Adrenal gland (tissue), 12 donors: Measurements from ENCODE around the gene TCF12. TPM values are rescaled to one million over a fixed set of nuclear protein-coding genes. Genes with fewer than 3 reads are reported as not detected.

Experiments used
- DNase-seq, 7 donors: peaks; one replicate each; pipeline ENCODE4 v3.0.0-alpha.2; 2019 to 2020
- H3K27ac ChIP-seq, 5 donors: fragments of 200-600 bp; sonication (generic) in 4 of 5; 1 replicate in 3 of 5; 2 replicates in 2 of 5; pipeline versions ENCODE4 v1.5.1 to v1.8.0; 2016 to 2020; ENCODE audit warnings: mild to moderate bottlenecking in 1 of 5
- H3K27me3 ChIP-seq: fragments of 200-600 bp; 2 replicates; pipeline ENCODE4 v1.8.0; 2021
- H3K36me3 ChIP-seq, 2 donors: fragments of 200-600 bp; replicated peaks in 1 of 2; 1 replicate in 1 of 2; 2 replicates in 1 of 2; pipeline versions ENCODE4 v1.5.1 to v1.8.0; 2018 to 2022
- H3K4me1 ChIP-seq, 2 donors: fragments of 200-600 bp; replicated peaks in 1 of 2; 1 replicate in 1 of 2; 2 replicates in 1 of 2; pipeline versions ENCODE4 v1.5.1 to v1.8.0; 2018 to 2021
- H3K4me3 ChIP-seq, 4 donors: fragments of 200-600 bp; sonication (generic) in 3 of 4; one replicate each; pipeline ENCODE4 v1.5.1; 2016 to 2018
- H3K9me3 ChIP-seq, 3 donors: fragments of 200-600 bp; sonication (generic) in 1 of 3; replicated peaks in 1 of 3; 1 replicate in 2 of 3; 2 replicates in 1 of 3; pipeline versions ENCODE4 v1.5.1 to v1.8.0; 2016 to 2021
- POLR2A ChIP-seq, 2 donors: fragments of 450-650 bp; IDR thresholded peaks; one replicate each; pipeline ENCODE4 v1.6.1; 2017; ENCODE audit warnings: antibody characterized with exemption in 2 of 2, mild to moderate bottlenecking in 2 of 2, moderate library complexity in 1 of 2
- WGBS, 4 donors: extraction: QIAGEN DNeasy Blood & Tissue Kit in 2 of 4; methylation state at CpG; one replicate each; pipeline versions ENCODE4 v1.1.5 to v1.1.7; 2013 to 2017; 5-methylcytosine and 5-hydroxymethylcytosine counted together
- intact Hi-C, 2 donors: fragments of 100-400 bp; cut with DNase I; formaldehyde crosslinking; loops; one replicate each; pipeline versions ENCODE4 v1.14.1 to v1.15.0; 2022 to 2023
- polyA plus RNA-seq, 3 donors: library from polyadenylated mRNA; stranded (reverse); fragments of 200-250 nt in 2 of 3; fragments of 350-450 nt in 1 of 3; fragmentation: Illumina TruSeq in 1 of 3; extraction: RNeasy Lipid Tissue Mini Kit (QIAGEN cat#74804) in 1 of 3; gene quantifications; one replicate each; pipeline ENCODE4 v1.2.3, GENCODE V29; 2013 to 2014
- total RNA-seq, 9 donors: library from RNA; depleted of rRNA in 4 of 9; stranded (reverse); fragments of >200 nt in 4 of 9; fragments of 120-200 nt in 1 of 9; fragmentation: NEBNext Ultra II Directional in 1 of 9; extraction: Animal tissue kit (Norgen Biotek cat#: 25700) in 1 of 9; gene quantifications; one replicate each; pipeline versions ENCODE4 v1.1.0 to v1.2.4, GENCODE V29; 2013 to 2023
- TF ChIP-seq, protein P1 (sequence below), 6 experiments: fragments of 450-650 bp in 4 of 6; fragments of 200-600 bp in 2 of 6; sonication (generic) in 1 of 6; IDR thresholded peaks; 1 replicate in 5 of 6; 2 replicates in 1 of 6; pipeline versions ENCODE4 v1.5.1 to v1.8.0; 2016 to 2021; ENCODE audit warnings: antibody characterized with exemption in 6 of 6, mild to moderate bottlenecking in 2 of 6, moderate library complexity in 1 of 6
- donor health status: healthy with polysubstance abuse.
- donor health status: Bipolar disorder and iron deficiency.
- donor health status: DM: yes; HTN: yes; CAD: no.
- donor health status: DM: no; HTN: no; CAD: no.
- donor health status: DM: no; HTN: no; CAD: no.
- donor health status: DM: yes; HTN: yes; CAD: no.

The TCF12 gene
- total and polyA plus RNA-seq, 12 donors = 7.6 to 121 (median 75.6) TPM

- Histone ChIP-seq H3K36me3 (peaks cover 0 to 6% of the 10 kb centered on the region in 2 donors), H3K27me3 (no peaks in the 10 kb centered on the region), H3K4me1 (no peaks in the 10 kb centered on the region), H3K27ac (no peak overlapping the region), H3K9me3 (no peaks in the 10 kb centered on the region), H3K4me3 (no peak overlapping the region)
- WGBS, 4 donors = 93 to 96% (median 95%) methylated on average over 2 of the region's 2 CpGs
- no peak for DNase-seq
- TF ChIP-seq, protein P1, sequence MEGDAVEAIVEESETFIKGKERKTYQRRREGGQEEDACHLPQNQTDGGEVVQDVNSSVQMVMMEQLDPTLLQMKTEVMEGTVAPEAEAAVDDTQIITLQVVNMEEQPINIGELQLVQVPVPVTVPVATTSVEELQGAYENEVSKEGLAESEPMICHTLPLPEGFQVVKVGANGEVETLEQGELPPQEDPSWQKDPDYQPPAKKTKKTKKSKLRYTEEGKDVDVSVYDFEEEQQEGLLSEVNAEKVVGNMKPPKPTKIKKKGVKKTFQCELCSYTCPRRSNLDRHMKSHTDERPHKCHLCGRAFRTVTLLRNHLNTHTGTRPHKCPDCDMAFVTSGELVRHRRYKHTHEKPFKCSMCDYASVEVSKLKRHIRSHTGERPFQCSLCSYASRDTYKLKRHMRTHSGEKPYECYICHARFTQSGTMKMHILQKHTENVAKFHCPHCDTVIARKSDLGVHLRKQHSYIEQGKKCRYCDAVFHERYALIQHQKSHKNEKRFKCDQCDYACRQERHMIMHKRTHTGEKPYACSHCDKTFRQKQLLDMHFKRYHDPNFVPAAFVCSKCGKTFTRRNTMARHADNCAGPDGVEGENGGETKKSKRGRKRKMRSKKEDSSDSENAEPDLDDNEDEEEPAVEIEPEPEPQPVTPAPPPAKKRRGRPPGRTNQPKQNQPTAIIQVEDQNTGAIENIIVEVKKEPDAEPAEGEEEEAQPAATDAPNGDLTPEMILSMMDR (IDR thresholded peaks at IDR 0.05) = no peak
- no peak for TF ChIP-seq POLR2A (IDR thresholded peaks at IDR 0.05)
- intact Hi-C loops = no loop called here
These were observed 335.1 kb downstream of the TCF12 start for GRCh38 chr15:57253500-57253899.

DNA sequence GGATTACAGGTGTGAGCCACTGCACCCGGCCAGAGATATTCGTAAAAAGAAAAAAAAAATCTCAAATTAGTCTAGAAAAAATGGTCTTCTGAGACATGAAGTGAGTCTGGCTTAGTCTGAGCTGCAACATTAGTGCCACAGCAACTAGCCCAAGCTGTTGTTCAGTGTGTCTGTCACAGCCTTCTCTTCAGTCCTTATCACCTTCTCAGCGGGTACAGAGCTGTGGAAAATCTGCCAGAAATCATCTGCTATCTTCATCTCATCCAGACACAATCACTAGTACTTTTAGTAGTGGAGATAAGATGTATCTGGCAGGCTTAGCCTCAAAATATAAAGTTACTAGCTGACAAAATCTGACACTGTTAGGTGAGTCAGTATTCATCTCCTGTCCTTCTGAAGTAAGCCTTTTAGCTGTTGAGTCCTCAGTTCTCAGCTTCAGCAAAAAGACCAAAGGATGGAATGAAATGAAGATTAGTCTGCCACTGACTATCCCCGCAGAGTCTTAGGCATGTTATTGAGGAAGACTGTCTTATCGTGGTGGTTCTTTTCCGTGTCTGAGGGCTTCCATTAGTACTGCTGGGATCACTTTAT is 337.4 kb downstream of the TCF12 start:
- WGBS, 4 donors = 88 to 91% (median 89%) methylated on average over 6 of the region's 6 CpGs
- no peaks in the 10 kb centered on the region for H3K4me1 ChIP-seq
- H3K9me3 ChIP-seq = no peaks in the 10 kb centered on the region
- H3K4me3 ChIP-seq = no peak overlapping the region
- intact Hi-C loops = no loop called here
- DNase-seq = no peak
- TF ChIP-seq POLR2A (IDR thresholded peaks at IDR 0.05) = no peak
- TF ChIP-seq, protein P1 (IDR thresholded peaks at IDR 0.05) = no peak
- H3K27me3 ChIP-seq = no peaks in the 10 kb centered on the region
- no peak overlapping the region for H3K27ac ChIP-seq
- H3K36me3 ChIP-seq = peaks cover 0 to 6% of the 10 kb centered on the region in 2 donors

GRCh38 chr15:57256939-57257338 is 338.5 kb downstream of the TCF12 start:
- 76 to 88% (median 81%) methylated on average over 2 of the region's 2 CpGs for WGBS, 4 donors
- Histone ChIP-seq H3K27ac (no peak overlapping the region), H3K9me3 (no peaks in the 10 kb centered on the region), H3K36me3 (peaks cover 0 to 7% of the 10 kb centered on the region in 2 donors), H3K4me1 (no peaks in the 10 kb centered on the region), H3K4me3 (no peak overlapping the region), H3K27me3 (no peaks in the 10 kb centered on the region)
- DNase-seq = no peak
- intact Hi-C loops = no loop called here
- no peak for TF ChIP-seq POLR2A (IDR thresholded peaks at IDR 0.05)
- TF ChIP-seq, protein P1 (IDR thresholded peaks at IDR 0.05) = no peak

DNA sequence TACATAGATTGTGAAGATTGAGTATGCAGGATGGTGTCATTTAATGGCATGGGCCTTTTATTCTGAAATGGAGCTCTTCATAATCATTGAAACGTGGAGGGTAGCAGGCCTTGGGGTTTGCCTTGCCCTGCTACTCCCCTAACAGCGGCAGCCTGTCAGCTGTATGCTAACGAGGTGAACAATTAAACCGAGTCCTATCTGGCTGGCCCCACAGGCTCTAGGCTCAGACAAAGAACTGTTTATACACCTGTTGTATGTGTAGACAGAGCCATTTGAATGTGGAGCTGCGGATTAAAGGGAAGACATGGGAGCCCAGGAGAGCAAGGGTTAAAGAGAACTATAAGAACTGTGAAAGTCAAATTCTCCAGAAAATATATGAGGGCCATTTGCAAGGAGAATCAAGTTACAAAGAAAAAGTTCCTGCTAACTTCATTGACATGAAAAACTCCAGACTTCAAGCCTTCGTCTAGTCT is 341.2 kb downstream of the TCF12 start:
- H3K27me3 ChIP-seq = no peaks in the 10 kb centered on the region
- no peaks in the 10 kb centered on the region for H3K4me1 ChIP-seq
- TF ChIP-seq, protein P1 (IDR thresholded peaks at IDR 0.05) = no peak
- 61 to 79% (median 77%) methylated on average over 6 of the region's 6 CpGs for WGBS, 4 donors
- intact Hi-C loops = no loop called here
- H3K9me3 ChIP-seq = no peaks in the 10 kb centered on the region
- no peak for DNase-seq
- no peak overlapping the region for H3K27ac ChIP-seq
- H3K4me3 ChIP-seq = no peak overlapping the region
- H3K36me3 ChIP-seq = peaks cover 0 to 19% of the 10 kb centered on the region in 2 donors
